Measurements from ENCODE around the gene COLEC12. TPM values are rescaled to one million over a fixed set of nuclear protein-coding genes. Genes with fewer than 3 reads are reported as not detected.

COLEC12 gene
- total RNA-seq, 1 donor from 2014 or later = 157 TPM

GRCh38 chr18:394987-395362 is 105.5 kb downstream of the COLEC12 start:
- peaks cover 3% of the 10 kb centered on the region for H3K4me1 Mint-ChIP-seq (ENCODE audit: unreplicated experiment)
- no peaks in the 10 kb centered on the region for H3K9me3 Mint-ChIP-seq (ENCODE audit: unreplicated experiment)
- H3K27ac Mint-ChIP-seq (ENCODE audit: unreplicated experiment) = no peak overlapping the region
- DNase-seq (ENCODE audit: low spot score) = no peak
- H3K27me3 Mint-ChIP-seq (ENCODE audit: unreplicated experiment) = peaks cover 2% of the 10 kb centered on the region
- peaks cover 5% of the 10 kb centered on the region for H3K36me3 Mint-ChIP-seq (ENCODE audit: low read depth, unreplicated experiment)
- H3K4me3 Mint-ChIP-seq (ENCODE audit: unreplicated experiment) = no peak overlapping the region
- TF ChIP-seq, protein P1, sequence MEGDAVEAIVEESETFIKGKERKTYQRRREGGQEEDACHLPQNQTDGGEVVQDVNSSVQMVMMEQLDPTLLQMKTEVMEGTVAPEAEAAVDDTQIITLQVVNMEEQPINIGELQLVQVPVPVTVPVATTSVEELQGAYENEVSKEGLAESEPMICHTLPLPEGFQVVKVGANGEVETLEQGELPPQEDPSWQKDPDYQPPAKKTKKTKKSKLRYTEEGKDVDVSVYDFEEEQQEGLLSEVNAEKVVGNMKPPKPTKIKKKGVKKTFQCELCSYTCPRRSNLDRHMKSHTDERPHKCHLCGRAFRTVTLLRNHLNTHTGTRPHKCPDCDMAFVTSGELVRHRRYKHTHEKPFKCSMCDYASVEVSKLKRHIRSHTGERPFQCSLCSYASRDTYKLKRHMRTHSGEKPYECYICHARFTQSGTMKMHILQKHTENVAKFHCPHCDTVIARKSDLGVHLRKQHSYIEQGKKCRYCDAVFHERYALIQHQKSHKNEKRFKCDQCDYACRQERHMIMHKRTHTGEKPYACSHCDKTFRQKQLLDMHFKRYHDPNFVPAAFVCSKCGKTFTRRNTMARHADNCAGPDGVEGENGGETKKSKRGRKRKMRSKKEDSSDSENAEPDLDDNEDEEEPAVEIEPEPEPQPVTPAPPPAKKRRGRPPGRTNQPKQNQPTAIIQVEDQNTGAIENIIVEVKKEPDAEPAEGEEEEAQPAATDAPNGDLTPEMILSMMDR (IDR thresholded peaks at IDR 0.05; ENCODE audit: unreplicated experiment) = no peak

GRCh38 chr18:394262-394986 is 106.1 kb downstream of the COLEC12 start:
- Mint-ChIP-seq H3K27me3 (ENCODE audit: unreplicated experiment) (peaks cover 2% of the 10 kb centered on the region), H3K4me1 (ENCODE audit: unreplicated experiment) (peaks cover 3% of the 10 kb centered on the region), H3K27ac (ENCODE audit: unreplicated experiment) (no peak overlapping the region), H3K36me3 (ENCODE audit: low read depth, unreplicated experiment) (peaks cover 5% of the 10 kb centered on the region), H3K9me3 (ENCODE audit: unreplicated experiment) (no peaks in the 10 kb centered on the region), H3K4me3 (ENCODE audit: unreplicated experiment) (no peak overlapping the region)
- DNase-seq (ENCODE audit: low spot score) = no peak
- TF ChIP-seq, protein P1 (IDR thresholded peaks at IDR 0.05; ENCODE audit: unreplicated experiment) = no peak

DNA sequence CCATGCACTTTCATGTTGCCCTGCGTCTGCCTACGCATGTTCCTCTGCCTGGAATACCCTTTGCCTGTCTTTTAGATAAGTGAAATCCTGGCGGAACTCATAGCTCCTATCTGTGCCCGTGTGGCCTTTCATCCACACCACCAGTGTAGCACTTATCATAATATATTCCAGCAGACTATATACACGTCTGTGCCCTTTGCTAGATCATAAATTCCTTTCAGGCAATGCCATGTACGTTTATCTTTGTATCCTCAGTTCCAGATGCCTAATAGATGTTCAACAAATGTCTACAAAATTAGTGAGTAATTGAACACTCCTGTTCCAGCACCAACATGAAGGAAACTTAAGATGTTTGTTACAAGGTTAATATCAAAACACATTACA is 106.9 kb downstream of the COLEC12 start:
- TF ChIP-seq, protein P1 (IDR thresholded peaks at IDR 0.05; ENCODE audit: unreplicated experiment) = no peak
- Mint-ChIP-seq H3K27ac (ENCODE audit: unreplicated experiment) (no peak overlapping the region), H3K36me3 (ENCODE audit: low read depth, unreplicated experiment) (peaks cover 8% of the 10 kb centered on the region), H3K9me3 (ENCODE audit: unreplicated experiment) (no peaks in the 10 kb centered on the region), H3K4me1 (ENCODE audit: unreplicated experiment) (peaks cover 3% of the 10 kb centered on the region), H3K4me3 (ENCODE audit: unreplicated experiment) (no peak overlapping the region), H3K27me3 (ENCODE audit: unreplicated experiment) (peaks cover 2% of the 10 kb centered on the region)
- DNase-seq (ENCODE audit: low spot score) = no peak

- Mint-ChIP-seq H3K9me3 (ENCODE audit: unreplicated experiment) (no peaks in the 10 kb centered on the region), H3K4me1 (ENCODE audit: unreplicated experiment) (peaks cover 3% of the 10 kb centered on the region), H3K27ac (ENCODE audit: unreplicated experiment) (no peak overlapping the region), H3K4me3 (ENCODE audit: unreplicated experiment) (no peak overlapping the region), H3K36me3 (ENCODE audit: low read depth, unreplicated experiment) (peaks cover 8% of the 10 kb centered on the region), H3K27me3 (ENCODE audit: unreplicated experiment) (peaks cover 2% of the 10 kb centered on the region)
- TF ChIP-seq, protein P1 (IDR thresholded peaks at IDR 0.05; ENCODE audit: unreplicated experiment) = no peak
- no peak for DNase-seq (ENCODE audit: low spot score)
Measured at GRCh38 chr18:392928-393573, 107.5 kb downstream of the COLEC12 start.

Data from endothelial cell (in vitro differentiated cells).